Skeletal muscle cell (primary cell): ENCODE measurements around the gene WDR26.
"Not testable (repeated sequence)": the region's sequence is repeated elsewhere in the genome, so short reads cannot be mapped to it uniquely, and the experiment has no call there.

ENCODE experiments used
- DNase-seq: peaks from one replicate; pipeline ENCODE4 v3.0.0-alpha.2; 2010; ENCODE audit warnings: low read depth
- H3K4me3 ChIP-seq: 2 replicates; pipeline ENCODE4 v1.5.1; 2011; ENCODE audit warnings: low read depth, mild to moderate bottlenecking, control low read depth, low read length, moderate library complexity

Gene WDR26

DNA sequence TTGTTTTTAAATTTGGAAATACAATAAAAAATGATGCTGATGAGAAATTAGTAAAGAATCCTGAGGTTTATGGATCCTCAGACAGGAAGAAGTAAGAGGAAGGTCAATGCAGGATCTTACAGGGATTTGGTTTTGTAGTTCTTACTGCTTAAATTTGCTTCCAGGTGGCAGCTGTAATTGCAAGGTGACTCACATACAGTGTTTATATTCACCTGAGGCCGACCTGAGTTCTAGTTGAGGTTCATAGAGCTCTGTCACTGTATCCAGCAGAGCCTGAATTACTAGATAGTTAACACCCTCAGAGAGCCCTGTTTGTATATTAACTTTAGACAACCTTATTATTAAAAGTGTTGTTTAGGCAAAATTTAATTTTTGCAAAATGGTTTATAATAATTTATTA, 1.4 kb upstream of the WDR26 start:
- DNase-seq = no peak
- H3K4me3 ChIP-seq = peak overlapping the region; percentile 81

DNA sequence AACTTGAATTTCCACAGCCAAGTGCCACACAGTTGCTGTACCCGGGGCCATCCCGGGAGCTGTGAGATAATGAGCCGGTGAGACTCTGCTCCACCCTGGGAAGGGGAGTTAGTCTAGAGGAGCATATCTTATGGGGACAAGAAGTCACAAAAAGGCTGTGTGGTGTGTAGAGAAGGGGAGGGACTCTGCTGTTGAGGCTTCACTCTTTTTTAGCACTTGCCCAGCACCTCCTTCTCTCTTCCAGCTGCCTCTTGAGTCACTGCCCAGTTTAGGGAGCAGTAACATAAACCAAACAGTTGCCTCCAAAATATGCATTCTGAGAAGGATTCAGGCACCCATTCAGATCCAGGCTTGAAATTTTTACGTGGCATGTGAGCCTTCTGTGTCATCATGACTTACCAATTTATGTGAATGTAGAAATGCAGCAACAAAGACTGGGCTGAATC, 744 bp upstream of the WDR26 start:
- H3K4me3 ChIP-seq = peak overlapping the region; percentile 81
- peak; percentile 38 for DNase-seq

DNA sequence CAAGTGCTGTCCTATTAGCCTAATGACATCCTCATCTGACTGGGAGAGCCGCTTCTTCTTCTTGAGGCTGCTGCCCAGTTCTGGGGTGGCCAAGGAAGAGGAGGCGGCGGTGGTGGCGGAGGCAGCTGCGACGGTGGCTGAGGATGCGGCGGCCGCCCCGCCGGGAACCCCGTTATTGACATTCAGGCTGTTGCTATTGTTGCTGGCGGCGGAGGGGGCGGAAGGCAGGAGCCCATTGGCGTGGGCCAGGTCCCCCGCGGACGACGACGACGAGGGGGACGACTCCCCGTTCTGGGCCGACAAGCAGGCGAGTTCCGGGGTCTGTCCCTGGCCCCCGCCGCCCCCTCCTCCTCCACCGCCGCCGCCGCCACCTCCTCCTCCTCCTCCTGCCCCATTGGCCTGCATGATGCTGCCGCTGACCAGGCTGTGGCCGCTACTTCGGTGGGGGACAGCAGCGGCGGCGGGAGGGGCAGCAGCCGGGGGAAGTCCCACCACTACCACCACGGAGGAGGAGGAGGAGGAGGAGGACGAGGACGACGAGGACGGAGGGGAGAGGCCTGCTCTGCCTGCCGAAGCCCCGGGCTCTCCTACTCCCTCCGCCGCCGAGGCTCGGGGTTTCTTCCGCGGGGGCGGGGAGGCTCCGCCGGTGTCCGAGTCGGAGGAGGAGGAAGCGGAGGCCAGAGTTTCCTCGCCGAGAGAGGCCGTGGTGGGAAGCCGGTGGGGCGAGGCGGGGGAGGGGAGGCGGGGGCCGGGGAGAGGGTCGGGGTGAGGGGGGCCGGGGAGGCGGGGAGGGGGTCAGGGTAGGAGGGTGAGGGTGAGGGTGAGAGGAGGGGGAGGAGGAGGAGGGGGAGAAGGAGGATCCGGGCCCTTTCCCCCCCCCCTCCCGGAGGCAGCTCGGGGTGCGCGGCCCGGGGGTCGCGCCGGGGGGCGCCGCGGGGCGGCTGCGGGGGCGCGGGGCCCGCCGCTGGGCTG, 610 bp downstream of the WDR26 start:
- no peak for DNase-seq
- H3K4me3 ChIP-seq = peak overlapping the region; percentile 81

DNA sequence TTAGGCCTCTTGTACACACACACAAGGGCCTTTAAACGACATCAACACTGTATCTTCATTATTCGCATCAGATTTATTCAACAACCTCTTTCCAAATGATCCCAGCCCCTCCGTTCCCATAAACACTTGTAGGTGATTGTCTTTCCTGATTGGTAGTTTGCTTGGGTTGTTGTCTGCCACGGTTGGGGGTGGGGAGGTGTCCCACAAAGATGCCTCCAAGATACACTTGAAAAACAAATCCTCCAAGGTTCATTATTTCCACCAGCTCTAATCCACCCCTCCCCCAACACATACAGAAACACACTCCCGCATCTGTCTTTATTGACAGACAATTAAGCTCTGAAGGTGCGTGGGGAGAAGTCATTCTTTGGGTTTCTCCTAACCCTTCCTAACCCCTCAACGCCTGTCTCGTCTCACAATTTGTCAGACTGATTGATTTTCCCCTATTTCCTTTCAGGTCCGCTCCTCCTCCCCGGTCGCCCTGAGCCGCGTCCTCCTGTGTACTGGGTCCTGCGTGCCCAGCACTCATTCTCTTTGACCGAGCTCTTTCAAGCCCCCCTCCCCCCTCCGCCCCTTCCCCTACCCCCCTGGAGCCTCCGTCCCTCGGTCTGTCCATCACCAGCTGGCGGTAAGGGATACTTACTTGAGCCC, 1.4 kb downstream of the WDR26 start:
- no peak for DNase-seq
- peak overlapping the region; percentile 81 for H3K4me3 ChIP-seq

DNA sequence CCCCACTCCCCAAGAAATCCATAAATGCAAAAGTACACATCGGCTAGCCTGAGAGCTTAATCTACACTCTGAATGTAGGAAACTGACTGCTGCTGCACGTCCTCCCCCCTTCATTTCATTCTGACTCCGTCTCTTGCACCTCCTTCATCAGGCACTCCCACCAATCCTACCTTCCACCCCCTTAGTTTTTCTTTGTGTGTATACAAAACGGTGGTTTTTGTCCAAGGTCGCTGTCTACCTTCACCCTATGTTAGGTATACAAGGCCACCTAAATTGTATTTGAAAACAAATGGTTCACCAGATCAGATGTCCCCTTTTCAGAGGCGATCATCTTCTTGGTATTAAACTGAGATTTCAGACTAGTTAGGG, 1.9 kb downstream of the WDR26 start:
- DNase-seq = no peak
- H3K4me3 ChIP-seq = peak overlapping the region; percentile 81

DNA sequence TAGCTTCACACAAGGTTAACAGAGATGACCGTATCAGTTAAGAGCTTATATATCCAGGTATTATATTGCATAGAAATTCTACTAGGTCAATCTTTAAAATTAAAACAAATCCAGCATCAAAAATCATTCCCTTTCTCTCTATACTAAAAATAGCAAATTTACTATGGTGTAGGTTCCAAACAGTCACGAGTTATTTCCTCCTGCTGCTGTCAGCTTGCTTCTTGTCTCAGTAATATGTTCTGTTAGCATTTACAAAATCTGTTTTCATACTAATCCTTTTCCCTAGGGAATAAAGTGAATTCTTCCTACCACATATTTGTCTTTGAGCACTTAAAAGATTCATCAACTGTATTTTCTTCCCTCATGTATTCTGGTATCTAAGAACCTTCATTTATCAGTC, 2.5 kb downstream of the WDR26 start:
- H3K4me3 ChIP-seq = peak overlapping the region; percentile 81
- DNase-seq = no peak

DNA sequence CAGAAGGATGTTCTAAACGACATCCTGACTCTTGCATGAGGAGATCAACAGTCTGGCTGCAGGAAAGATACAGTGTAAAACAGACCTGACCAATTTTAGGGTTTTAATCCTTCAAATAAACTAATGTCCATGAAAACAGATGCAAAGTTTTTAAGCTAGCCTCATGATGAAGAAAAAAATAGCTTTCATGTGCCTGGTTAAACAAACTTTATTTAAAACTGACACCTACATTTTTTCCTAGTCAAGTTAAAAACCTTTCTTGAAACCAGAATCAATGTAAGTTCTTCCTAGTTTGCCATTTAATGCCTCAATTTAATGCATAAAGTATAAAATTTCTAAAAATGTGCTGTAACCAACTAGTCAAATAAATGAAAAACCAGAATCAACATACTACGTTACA, 2.9 kb downstream of the WDR26 start:
- DNase-seq = no peak
- H3K4me3 ChIP-seq = peak overlapping the region; percentile 81

DNA sequence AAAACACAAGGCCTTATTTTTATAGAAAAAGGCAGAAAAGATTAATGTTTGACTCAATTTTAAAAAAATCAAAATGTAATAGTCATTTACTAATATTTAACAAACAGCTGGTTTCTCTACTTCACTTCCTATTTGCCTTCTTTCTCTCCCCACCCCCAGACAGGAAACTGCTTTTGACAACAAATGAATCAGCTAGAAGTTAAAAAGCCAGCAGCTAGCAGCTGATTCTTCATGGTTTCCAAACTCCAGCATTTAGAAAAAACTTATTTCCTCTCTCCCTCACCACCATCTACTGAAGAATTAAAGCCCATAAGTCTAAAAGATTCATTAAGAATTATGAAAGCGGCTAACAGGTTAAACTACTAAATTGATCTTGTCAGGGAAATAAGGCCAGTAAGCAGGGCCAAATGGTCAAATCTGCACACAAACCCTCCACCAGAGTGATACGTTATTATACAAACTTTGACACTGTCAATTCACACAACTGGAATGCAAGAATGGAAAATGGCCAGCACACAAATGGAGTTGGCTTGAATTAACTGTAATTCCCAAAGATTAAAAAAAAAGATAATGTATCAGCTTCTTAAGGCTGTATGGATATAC, 4.0 kb downstream of the WDR26 start:
- peak overlapping the region; percentile 12 for H3K4me3 ChIP-seq
- DNase-seq = peak; percentile 22

DNA sequence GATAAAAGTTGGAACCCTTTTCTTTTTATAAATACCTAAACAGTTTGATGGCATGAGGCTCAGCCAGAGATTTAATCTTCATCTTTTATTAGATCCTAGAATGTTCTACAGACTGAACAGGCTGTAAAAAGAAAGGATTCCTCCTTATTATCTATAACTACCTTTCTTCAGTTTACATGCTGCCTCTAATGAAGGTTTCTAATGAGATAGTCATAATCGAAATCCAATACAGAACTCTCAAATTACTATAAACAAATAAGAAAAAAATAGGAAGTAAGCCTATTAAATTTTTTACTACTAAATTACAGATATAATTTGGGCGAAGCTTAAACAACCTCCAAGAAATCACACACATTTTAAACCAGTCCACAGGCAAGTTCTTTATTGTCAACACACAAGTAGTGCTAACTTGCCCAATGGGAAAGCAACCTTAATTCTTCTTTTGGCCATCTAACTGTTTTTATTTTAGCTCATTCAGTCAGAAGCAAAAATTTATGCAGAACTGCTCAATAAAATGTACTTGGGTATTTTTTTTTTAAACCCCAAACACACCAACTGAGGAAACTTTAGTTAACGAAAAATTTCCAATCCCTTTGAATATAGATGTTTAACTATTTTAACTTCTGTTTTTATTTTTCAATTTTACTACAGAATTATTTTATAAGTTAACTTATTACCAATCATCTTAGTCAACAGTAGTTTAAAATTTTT, 4.8 kb downstream of the WDR26 start:
- no peak overlapping the region for H3K4me3 ChIP-seq

DNA sequence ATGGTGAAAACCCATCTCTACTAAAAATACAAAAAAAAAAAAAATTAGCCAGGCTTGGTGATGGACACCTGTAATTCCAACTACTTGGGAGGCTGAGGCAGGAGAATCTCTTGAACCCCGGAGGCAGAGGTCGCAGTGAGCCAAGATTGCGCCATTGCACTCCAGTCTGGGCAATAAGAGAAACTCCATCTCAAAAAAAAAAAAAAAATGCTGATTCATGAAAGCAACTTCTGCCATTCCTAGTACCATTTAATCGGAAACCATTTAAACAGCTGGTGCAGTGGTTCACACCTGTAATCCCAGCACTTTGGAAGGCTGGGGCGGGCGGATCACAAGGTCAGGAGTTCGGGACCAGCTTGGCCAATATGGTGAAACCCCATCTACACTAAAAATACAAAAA, 5.9 kb downstream of the WDR26 start:
- DNase-seq, H3K4me3 ChIP-seq: not testable (repeated sequence)

More for the DNA sequence above, 4.8 kb downstream of the WDR26 start:
- DNase-seq = no peak

DNA sequence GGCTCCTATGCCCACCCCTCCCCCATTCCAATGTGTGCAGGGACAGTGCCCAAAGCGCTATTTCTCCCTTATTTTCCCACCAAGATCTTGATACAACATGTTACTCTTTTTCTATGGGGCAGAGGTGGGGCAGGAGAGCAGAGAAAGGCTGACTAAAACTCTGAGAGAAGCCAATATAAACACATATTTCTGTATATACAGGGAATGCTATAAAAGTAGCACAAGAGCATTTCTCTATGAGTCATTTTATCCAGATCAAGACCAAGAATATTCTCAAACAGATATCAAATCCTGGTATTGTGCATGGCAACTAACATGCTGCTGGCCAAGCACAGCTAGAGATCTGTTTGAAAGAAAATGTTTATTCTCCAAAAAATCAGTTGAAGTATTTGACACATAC, 7.3 kb downstream of the WDR26 start:
- peak; percentile 52 for DNase-seq

DNA sequence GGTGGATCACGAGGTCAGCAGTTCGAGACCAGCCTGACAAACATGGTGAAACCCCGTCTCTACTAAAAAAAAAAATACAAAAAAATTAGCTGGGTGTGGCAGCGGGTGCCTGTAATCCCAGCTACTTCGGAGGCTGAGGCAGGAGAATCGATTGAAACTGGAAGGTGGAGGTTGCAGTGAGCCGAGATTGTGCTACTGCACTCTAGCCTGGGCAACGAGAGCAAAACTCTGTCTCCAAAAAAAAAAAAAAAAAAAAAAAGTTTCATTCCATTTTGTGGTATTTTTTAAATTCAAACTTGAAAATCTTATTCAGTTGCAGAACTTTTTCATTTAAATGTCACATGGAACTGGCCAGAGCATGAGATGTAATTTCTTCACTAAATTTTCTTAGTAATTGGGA, 7.7 kb downstream of the WDR26 start:
- not testable (repeated sequence) for H3K4me3 ChIP-seq, DNase-seq

More for the DNA sequence above, 7.3 kb downstream of the WDR26 start:
- no peak overlapping the region for H3K4me3 ChIP-seq

DNA sequence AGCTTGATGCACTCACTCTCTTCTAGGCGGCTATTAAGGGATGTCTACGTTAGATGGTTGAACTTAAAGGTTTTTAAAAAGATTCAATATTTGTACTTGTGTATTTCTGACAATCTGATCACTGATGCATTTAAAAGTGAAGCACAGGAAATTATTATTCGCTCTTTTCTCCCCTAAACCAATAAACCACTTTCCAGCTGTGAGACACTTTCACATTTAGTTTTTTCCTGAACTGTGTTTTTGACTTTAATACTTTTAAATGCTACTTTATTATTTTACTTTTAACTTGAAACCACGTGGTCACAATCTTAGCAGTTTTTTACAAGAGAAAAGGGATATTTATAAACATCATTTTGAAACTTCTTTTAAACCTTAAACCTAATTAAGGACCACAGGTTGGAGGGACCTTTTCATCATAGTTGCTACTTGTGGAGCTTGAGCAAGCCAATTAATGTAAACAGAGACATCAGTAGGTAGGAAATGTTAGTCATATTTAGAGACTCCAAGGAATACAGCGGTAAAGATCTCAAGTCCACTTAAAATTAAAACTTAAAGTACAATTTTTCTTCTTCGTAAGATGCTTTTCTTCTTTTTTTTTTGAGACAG, 9.2 kb downstream of the WDR26 start:
- no peak for DNase-seq
- H3K4me3 ChIP-seq = no peak overlapping the region

DNA sequence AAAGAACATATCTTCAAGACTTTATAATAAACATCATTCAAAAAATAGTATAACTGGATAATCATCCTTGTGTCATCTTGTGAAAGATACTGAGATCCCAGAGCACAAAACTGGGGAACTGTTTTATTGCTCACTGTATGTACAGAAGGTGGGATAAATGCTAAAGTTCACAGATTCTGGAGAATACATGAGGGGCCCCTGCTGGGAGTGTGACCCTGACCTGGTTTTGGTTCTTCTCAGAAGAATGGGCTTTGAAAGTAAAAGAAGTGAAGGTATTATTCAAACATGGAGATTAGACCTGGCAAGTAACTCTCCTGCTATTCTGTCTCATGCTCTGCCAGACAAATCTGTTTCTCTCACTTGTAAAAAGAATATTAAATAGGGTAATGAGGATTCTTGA, 14.5 kb downstream of the WDR26 start:
- no peak for DNase-seq
- no peak overlapping the region for H3K4me3 ChIP-seq

DNA sequence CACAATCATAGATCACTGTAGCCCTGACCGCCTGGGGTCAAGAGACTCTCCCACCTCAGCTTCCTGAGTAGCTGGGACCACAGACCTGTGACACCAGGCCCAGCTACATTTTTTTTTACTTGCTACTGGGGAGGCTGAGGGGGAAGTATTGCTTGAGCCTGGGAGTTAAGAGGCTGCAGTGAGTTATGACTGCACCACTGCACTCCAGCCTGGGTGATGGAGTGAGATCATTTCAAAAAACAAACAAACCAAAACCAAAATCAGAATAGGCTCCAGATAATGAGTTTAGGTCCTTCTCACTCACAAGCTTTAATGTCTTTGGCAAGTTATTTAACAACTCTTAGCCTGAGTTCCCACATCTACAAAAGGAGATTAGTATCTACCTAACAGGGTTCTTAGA, 22.8 kb downstream of the WDR26 start:
- no peak overlapping the region for H3K4me3 ChIP-seq
- no peak for DNase-seq

DNA sequence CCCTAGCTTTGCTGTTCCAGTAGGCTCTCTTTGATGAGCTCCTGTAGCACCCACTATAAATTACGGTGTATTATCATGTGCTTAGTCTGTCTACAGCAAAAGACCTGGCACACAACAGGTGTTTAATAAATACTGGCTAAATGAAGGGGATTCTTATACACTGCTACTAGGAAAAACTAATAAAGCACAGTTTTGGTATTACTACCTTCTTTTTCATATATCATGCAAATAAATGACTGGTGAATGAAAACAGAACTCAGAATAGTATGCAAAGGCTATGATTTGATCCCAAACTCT, 26.4 kb downstream of the WDR26 start:
- no peak overlapping the region for H3K4me3 ChIP-seq
- DNase-seq = no peak

DNA sequence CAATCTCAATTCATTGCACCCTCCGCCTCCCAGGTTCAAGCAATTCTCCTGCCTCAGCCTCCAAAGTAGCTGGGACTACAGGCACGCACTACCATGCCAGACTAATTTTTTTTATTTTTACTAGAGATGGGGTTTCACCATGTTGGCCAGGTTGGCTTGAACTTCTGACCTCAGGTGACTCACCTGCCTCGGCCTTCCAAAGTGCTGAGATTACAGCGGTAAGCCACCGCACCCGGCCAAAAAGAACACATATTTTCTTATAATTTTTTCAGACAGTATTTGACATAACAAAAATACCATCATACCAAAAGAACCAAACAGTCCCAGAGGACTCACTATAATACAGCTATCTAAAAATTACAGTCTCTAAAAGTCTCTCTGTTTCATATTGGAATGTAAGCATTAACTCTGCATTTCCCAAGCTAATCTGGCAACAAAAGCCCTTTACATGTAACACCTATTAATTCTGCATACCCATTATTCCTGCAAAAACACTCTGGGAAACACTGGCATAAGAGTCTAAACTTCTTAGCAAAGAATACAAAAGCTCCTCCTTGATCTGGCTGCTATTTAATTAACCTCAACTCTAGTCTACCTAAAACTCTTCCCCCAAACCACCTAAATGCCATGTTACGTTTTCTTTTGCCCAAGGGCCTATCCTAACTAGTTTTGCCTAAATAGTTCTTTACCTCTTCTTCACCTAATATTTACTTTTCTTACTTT, 26.9 kb downstream of the WDR26 start:
- H3K4me3 ChIP-seq = no peak overlapping the region
- no peak for DNase-seq

DNA sequence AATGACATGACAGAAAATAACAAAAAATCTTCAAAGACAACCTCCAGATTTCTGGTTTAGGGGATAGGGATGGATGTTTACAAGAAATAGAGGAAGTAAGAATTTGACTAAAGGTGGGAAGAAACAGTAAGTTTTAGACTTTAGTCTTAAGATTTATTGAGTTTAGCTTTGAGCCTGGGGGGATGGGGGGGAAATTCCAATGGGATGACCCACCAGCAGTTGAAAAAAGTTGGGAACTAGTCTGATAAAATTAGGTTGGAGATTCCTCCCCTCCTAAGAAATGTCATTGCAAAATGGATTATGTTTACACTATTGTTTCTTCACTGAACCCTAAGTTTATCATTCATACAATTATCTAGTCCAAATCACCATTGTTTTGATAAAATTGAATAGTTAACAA, 28.4 kb downstream of the WDR26 start:
- no peak for DNase-seq
- H3K4me3 ChIP-seq = no peak overlapping the region

DNA sequence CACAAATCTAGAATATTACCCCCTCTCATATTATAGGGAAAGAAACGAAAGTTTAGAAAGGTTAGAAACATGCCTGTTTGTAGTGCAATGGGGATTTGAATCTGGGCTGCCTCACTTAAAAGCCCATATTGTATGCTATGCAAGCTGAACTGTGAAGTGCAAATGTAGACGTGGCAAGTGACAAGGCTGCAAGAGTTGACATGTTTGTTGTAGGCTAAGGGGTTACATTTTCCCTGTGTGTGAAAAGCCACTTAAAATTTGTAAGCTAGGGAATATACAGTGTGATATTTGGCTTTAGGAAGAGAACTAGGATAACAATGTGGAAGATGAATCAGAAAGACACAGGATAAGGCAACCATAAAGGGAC, 29.0 kb downstream of the WDR26 start:
- no peak overlapping the region for H3K4me3 ChIP-seq
- no peak for DNase-seq
